GM21360 (cell line): ENCODE data around the gene ADARB1.

Experiments used
- ATAC-seq: cut with Tn5 transposase; IDR thresholded peaks from one replicate; pipeline ENCODE4 v1.9.1; 2021; ENCODE audit warnings: mild to moderate bottlenecking, moderate library complexity; ENCODE audit not compliant: unreplicated experiment

The ADARB1 gene

GRCh38 chr21:45187646-45188045, 113.3 kb downstream of the ADARB1 start:
- ATAC-seq, result no peak

GRCh38 chr21:45190013-45190412, 115.6 kb downstream of the ADARB1 start:
- no peak for ATAC-seq

GRCh38 chr21:45192332-45192731, 118.0 kb downstream of the ADARB1 start:
- no peak for ATAC-seq

GRCh38 chr21:45196620-45197019, 122.2 kb downstream of the ADARB1 start:
- ATAC-seq, result no peak

GRCh38 chr21:45199201-45199600, 124.8 kb downstream of the ADARB1 start:
- ATAC-seq, result no peak

GRCh38 chr21:45200031-45200430, 125.7 kb downstream of the ADARB1 start:
- no peak for ATAC-seq

- no peak for ATAC-seq
Observed at GRCh38 chr21:45200581-45201296, 126.4 kb downstream of the ADARB1 start.

- no peak for ATAC-seq
Observed at GRCh38 chr21:45202344-45202743, 128.0 kb downstream of the ADARB1 start.

- no peak for ATAC-seq
Observed at GRCh38 chr21:45202889-45203288, 128.5 kb downstream of the ADARB1 start.

GRCh38 chr21:45203983-45204382, 129.6 kb downstream of the ADARB1 start:
- no peak for ATAC-seq

GRCh38 chr21:45204395-45204794, 130.0 kb downstream of the ADARB1 start:
- ATAC-seq, result no peak

- no peak for ATAC-seq
Observed at GRCh38 chr21:45207839-45208626, 133.7 kb downstream of the ADARB1 start.

GRCh38 chr21:45208627-45208951, 134.2 kb downstream of the ADARB1 start:
- no peak for ATAC-seq

GRCh38 chr21:45209046-45209445, 134.7 kb downstream of the ADARB1 start:
- ATAC-seq, result no peak

GRCh38 chr21:45209685-45210284, 135.4 kb downstream of the ADARB1 start:
- no peak for ATAC-seq

- ATAC-seq, result no peak
Observed at GRCh38 chr21:45210461-45210983, 136.1 kb downstream of the ADARB1 start.

GRCh38 chr21:45211661-45212060, 137.3 kb downstream of the ADARB1 start:
- no peak for ATAC-seq

- ATAC-seq, result no peak
Observed at GRCh38 chr21:45213392-45213791, 139.0 kb downstream of the ADARB1 start.

- no peak for ATAC-seq
Observed at GRCh38 chr21:45215213-45215612, 140.8 kb downstream of the ADARB1 start.

GRCh38 chr21:45217010-45217409, 142.6 kb downstream of the ADARB1 start:
- no peak for ATAC-seq

- no peak for ATAC-seq
Observed at GRCh38 chr21:45219517-45219916, 145.1 kb downstream of the ADARB1 start.

- no peak for ATAC-seq
Observed at GRCh38 chr21:45220071-45220481, 145.7 kb downstream of the ADARB1 start.
